Activated CD4-positive, alpha-beta T cell treated with anti-CD3 and anti-CD28 coated beads for 48 hours (primary cell): ENCODE measurements around the gene HES6.

Source experiments
- DNase-seq: peaks from one replicate; pipeline ENCODE4 v3.0.0-alpha.2; 2020

Gene HES6

DNA sequence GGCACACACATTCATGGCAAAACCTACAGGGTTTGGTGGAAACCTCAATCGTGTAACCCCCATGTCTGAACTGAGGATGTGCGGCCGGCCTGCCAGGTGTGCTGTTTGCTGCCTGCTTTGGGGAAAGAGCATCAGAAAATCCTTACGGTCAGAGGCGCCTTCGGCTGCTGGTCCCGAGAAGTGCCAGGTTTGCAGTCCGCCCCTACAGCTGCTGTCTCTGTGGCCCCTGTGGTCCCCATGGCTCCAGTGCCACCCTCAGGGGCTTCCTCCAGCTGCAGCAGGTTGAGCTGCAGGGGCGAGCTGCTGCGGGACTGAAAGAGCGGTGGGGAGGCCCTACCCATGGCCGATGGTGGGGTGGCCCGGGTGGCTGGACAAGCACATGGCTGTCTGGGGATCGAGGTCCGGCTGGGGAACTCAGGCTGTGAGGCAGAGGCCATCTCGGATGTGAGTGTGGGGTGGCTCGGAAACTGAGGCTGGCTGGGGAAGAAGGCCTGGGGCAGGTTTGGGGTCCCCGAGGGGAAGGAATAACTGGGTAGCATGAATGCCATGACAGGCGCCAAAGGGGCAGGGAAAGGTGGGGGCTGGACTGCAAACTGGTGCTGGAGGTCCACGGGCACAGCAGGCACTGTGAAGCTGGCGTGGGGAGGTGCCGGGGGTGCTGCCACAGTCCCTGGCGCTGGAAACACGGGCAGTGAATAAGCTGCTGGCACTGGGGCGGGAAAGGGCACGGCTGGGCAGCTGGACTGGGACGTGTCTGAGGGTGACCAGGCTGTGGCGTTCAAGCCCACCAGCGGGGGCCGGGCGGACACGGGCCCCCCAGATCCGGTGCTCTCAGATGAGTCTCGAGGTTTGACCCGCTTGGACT lies 13.2 kb upstream of the HES6 start:
- DNase-seq = no peak

GRCh38 chr2:238251986-238252385 lies 12.1 kb upstream of the HES6 start:
- DNase-seq = no peak

DNA sequence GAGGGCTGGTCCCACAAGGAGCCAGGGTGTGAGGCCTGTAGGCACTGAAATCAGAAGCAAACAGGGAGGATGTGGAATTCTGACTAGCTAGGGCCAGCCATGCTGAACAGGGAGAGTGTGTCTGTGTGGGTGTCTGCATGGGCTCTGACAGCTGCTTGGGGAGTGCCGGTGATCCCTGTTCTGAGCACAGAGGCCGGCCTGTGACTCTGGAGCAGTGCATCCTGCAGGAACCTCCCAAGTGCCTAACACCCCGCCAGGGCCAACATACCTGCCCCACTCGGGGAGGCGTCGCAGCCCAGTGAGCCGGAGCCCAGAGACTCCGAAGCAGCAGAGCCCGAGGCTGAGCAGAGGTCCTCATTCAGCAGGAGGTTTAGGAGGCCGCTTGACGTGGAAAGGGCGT lies 11.5 kb upstream of the HES6 start:
- DNase-seq = no peak

- no peak for DNase-seq
These were observed 11.1 kb upstream of the HES6 start for GRCh38 chr2:238250896-238251295.

DNA sequence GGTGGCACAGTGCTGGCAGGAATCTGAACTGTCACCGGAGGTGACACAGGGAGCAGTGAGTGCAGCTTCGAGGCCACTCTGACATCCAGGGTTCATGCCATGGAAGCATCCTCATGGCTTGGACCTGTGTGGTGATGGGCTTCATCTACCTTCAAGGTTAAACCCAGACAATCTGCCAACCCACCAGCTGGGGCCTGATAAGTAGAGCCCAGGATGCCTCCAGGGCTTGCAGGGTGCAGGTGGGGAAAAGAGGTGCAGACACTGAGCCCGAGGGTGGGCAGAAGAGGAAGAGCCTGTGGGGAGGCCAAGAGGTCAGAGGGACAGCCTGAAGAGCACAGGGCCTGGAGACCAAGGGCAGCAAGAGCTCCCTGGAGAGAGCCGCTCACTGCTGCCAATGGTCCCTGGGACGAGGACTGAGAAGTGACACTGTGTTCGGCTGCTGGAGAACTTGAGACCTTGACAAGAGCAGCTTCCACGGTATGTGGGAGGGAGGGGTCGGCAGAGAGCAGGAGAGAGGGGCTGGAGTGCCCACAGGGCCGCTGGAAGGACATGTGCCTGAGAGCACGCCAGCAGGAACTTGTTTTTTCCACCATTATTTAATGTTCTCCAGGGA lies 8.1 kb upstream of the HES6 start:
- DNase-seq = no peak

DNA sequence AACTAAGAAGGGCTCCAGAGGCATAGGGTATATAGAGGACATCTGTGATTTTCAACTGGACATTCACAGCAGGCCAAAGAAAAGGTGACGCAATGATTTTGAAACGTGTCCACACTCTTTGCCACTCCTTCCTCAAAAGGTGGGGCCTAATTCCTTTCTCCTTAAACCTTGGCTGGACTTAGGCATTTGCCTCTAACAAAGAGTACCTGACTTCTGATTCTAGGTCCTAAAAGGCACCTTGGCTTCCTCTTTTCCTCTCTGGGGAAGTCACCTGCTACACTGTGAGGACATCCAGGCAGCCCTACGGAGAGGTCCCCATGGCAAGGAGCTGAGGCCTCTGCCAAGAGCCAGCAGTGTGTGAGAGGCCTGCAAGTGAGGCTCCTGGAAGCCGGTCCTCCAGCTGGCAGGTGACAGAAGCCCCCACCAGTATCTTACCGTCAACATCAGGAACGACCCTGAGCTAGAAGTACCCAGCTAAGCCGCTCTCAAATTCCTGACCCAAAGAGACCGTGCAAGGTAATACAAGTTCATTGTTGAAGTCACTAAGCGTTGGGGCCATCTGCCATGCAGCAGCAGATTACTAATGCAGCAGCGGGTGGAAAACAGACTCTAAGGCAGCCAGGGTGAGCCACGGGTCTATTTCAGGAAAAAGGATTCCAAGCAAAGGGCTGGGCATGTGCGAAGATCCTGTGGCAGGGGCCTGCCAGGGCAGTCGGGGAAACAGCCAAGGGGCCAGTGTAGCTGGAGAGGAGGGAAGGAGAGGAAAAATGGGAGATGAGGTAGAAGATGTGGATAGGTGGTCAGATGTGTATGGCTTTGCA lies 7.4 kb upstream of the HES6 start:
- no peak for DNase-seq

GRCh38 chr2:238244151-238244550 lies 4.3 kb upstream of the HES6 start:
- DNase-seq = no peak

DNA sequence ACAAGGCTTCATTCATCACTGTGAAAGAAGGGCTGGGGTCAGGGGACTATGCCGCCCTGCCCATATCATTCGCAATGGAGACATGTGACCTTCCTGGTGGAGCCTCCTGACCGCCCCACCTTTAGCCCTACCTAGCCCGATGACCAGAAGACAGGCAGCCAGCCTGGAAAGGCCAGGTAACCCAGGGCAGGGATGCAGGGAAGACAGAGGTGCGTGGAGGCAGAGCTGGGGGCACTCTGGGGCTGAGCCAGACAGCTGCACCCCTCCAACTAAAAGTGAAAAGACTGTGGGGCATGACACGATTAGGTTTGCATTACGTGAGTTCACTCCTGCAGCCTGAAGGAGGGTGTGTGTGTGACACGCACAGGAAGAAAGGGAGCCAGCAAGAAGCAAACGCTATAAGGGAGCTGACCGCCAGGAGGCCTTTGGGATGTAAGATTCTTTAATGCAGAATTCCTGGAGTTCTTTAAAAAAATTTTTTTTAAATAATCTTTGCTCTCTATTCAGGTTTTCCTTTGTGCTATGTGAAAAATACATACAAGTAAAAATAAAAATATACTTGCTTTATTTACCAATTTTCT lies 3.7 kb upstream of the HES6 start:
- no peak for DNase-seq

GRCh38 chr2:238242731-238243495 lies 3.1 kb upstream of the HES6 start:
- no peak for DNase-seq

- DNase-seq = no peak
These were observed 2.1 kb upstream of the HES6 start for GRCh38 chr2:238241970-238242369.

DNA sequence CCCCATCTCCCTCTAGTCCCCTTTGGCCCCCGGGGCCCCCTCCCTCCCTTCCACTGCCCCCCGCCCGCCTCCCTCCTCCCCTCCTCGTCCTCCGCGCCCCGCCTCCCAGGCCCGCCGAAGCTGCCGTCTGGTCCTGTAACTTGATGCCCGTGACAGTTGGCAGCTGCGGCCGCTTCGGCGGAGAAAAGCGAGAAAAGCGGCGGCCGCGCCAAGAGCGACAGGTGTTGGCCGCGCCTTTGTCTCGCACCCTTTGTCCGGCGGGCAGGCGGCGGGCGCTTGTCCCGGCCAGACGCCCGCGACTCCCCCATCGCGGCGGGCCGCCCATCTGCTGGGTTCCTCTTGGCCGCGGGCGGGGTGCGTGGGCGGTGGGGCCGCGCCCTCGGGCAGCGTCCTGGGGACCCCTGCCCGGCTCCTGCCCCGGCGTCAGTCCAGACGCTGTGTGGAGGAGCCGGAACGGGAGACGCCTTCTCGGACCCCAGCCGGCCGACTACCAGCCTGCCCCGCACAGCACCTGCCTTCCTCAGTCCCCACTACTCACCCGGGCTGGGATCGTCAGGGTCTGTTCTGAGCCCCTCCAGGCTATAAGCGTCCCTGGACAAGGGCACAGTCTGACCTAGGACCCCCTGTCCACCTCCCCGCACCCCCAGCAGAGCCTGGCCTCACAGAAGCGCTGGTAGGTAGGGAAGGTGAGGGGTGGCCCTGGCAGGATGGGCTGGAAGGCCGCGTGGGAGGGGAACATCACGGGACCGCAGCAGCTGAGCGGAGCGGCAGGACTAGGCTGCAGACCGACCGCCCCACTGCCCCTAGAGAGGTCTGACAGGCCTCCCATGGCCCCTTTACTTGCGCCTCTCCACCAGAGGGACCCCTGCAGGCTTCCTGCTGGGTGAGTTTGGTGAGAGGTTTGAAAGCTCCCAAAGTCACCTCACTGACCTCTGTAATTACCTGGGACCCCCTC lies 1.2 kb upstream of the HES6 start:
- DNase-seq = peak; percentile 28

GRCh38 chr2:238239543-238239862 lies 335 bp downstream of the HES6 start:
- DNase-seq = peak; percentile 22

DNA sequence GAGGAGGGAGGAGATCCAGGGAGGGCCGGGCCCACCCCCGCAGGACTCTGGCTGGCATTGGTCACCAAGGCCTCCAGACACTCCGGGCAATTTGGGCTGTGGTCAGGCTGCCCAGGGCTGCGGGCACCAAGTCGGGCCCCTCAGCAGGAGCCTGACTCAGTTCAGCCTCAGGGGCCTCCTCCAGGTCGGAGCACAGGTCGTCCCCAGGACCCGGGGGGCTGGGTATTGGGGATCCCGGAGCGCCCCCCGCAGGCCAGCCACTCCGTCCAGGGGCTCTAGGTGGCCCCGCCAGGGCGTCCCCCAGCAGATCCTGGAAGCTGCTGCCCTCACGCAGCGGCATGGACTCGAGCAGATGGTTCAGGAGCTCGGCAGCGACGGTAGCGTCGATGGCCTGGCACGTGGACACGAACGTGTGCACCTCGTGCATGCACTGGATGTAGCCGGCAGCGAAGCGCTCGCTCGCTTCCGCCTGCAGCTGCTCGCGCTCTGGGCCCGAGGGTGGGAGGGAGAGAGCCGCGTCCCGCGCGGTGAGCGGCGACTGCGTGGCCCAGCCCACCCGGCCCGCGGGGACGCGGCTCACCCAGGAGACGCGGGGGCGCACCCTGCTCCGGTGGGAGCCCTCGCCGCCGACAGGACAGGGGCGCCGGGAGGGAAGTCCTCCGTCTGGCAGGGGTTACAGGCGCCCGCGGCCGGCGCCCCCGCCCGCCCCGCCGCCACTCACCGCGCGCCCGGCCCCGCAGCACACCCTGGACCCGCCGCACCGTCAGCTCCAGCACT lies 884 bp downstream of the HES6 start:
- DNase-seq = peak; percentile 55

- no peak for DNase-seq
These were observed 1.5 kb downstream of the HES6 start for GRCh38 chr2:238238311-238238765.

DNA sequence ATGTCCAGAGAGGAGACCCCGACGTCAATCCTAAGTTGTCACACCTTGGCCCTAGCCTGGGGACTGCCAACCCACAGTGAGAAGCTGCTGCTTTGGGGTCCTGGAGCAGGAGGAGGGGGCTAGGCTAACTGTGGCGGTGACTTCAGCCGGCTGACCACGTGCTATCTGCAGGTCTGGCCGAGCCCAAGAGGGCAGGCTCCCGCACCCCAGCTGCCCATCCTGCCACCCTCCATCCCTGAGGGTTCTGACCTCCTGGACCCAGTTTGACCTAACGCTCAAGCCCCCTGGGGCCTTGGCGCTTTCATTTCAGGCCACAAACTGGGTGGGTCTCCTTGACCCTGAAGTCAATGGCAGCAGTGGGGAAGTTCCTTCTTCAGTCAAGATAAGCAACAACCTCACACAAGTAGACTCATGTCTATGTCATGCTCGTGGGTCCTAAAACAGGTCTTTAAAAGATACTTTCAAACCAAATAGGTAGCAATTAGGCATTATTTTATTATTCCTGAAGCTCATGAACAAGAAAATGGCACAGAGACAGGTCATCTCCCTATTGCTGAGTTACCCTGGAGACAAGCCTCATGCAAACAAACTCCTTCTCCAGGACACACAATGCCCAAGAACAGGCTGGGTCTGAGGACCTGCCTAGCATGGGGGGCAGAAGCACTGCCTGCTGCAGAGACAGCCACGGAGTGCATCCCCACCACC lies 2.3 kb downstream of the HES6 start:
- DNase-seq = no peak

DNA sequence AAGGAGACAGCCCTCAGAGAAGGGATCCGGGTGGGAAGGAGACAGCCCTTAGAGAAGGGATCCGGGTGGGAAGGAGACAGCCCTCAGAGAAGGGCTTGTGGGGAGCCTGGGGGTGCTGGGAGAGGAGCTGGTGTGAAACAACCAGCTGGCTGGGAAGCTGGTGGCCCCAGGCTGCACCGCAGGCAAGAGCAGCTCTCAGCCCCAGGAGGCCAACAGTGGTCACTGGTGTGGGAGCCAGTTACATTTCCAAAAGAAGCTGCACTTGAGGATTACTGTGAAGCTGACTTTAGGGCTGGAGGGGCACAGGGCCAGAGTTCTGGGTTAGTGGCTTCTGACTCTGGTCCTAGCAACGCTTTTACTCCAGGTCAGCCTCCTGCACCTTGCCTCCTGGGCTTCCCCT lies 3.3 kb downstream of the HES6 start:
- no peak for DNase-seq

DNA sequence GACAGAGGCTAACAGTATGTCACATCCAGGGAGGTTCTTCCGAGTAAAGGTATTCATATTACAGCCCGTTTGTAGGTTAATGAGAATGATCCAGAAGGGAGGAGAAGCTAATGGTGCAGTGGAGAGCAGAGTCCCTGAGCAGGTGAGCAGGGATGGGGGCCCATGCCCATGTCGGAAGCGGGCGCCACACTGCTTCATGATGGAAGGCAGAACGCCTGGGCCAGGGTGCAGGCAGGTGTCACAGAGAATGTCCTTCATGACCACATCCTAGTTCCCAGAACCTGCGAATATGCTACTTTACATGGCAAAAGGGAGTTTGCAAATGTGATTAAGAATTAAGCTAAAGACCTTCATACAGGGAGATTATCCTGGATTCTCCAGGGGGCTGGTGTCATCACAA lies 4.0 kb downstream of the HES6 start:
- DNase-seq = no peak

DNA sequence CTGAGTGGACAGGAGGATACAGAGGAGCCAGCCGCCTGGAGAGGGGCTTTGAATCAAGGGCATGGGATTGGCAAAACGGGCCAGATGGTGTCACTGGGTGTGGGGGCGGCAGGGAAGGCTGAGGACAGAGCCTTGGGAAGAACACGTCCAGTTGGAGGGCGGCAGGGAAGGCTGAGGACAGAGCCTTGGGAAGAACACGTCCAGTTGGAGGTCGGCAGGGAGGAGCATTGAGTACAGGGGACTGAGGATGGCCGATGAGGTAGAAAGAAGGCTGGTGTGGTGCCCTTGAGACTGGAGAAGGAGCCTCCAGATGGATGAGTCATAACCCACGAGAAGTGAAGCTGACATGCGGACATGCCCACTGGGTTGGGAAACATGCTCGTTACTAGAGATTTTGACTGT lies 4.5 kb downstream of the HES6 start:
- no peak for DNase-seq

DNA sequence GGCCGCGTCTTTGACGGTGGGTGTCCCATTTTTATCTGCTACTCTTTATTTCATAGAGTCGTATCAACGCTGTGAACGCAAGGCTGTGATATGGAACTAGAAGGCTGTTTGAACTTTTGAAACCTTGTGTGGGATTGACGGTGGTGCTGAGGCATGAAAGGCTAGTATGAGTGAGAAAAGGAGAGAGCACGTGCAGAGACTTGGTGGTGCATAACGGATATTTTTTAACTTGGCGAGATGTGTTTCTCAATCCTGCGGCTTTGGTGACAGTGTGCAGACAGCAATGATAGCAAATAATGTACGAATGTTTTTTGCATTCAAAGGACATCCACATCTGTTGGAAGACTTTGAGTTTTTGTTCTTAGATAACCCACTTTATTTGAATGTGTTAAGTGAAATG lies 6.2 kb downstream of the HES6 start:
- no peak for DNase-seq

GRCh38 chr2:238231809-238232208 lies 8.0 kb downstream of the HES6 start:
- DNase-seq = no peak
